GOT3 (cell line): ENCODE results near the gene GMEB2.
"Not testable (repeated sequence)": the region's sequence is repeated elsewhere in the genome, so short reads cannot be mapped to it uniquely, and the experiment has no call there.

Experiments used
- DNase-seq: peaks from one replicate; lab custom pipeline; 2025; ENCODE audit warnings: mixed read lengths; lab: John Stamatoyannopoulos, UW

GMEB2 gene

GRCh38 chr20:63571087-63571478, 55.8 kb downstream of the GMEB2 start:
- not testable (repeated sequence) for DNase-seq

- no peak for DNase-seq
Observed at GRCh38 chr20:63570281-63571086, 56.4 kb downstream of the GMEB2 start.

GRCh38 chr20:63568986-63569949, 57.6 kb downstream of the GMEB2 start:
- no peak for DNase-seq

GRCh38 chr20:63568170-63568981, 58.5 kb downstream of the GMEB2 start:
- DNase-seq, result no peak

- DNase-seq, result no peak
Observed at GRCh38 chr20:63567386-63568169, 59.3 kb downstream of the GMEB2 start.

- no peak for DNase-seq
Observed at GRCh38 chr20:63567136-63567385, 59.8 kb downstream of the GMEB2 start.

GRCh38 chr20:63566395-63567135, 60.3 kb downstream of the GMEB2 start:
- no peak for DNase-seq

GRCh38 chr20:63565699-63566335, 61.1 kb downstream of the GMEB2 start:
- DNase-seq, result no peak

GRCh38 chr20:63565021-63565698, 61.7 kb downstream of the GMEB2 start:
- DNase-seq, result no peak

- no peak for DNase-seq
Observed at GRCh38 chr20:63564036-63564810, 62.7 kb downstream of the GMEB2 start.

GRCh38 chr20:63563225-63563935, 63.5 kb downstream of the GMEB2 start:
- no peak for DNase-seq

GRCh38 chr20:63562461-63563224, 64.3 kb downstream of the GMEB2 start:
- DNase-seq, result no peak

GRCh38 chr20:63561624-63562396, 65.1 kb downstream of the GMEB2 start:
- no peak for DNase-seq

GRCh38 chr20:63560856-63561609, 65.9 kb downstream of the GMEB2 start:
- DNase-seq, result no peak

GRCh38 chr20:63560333-63560805, 66.5 kb downstream of the GMEB2 start:
- DNase-seq, result no peak
